ENCODE data around the gene NFIA. TPM values are rescaled to one million over a fixed set of nuclear protein-coding genes. Genes with fewer than 3 reads are reported as not detected.

The NFIA gene
- total and polyA plus RNA-seq, 2 donors (not counting 1 experiment from before 2014, with no cell fraction given), result 5.4 to 11.0 TPM

- H3K36me3 ChIP-seq (ENCODE audit: control insufficient read depth, insufficient read depth, low read length), result no peaks in the 10 kb centered on the region
- H3K4me2 ChIP-seq (ENCODE audit: extremely low read depth, insufficient read depth, low read length), result no peak overlapping the region
- no peaks in the 10 kb centered on the region for H3K4me1 ChIP-seq (ENCODE audit: control insufficient read depth, extremely low read depth, insufficient read depth, low read length)
- no peak overlapping the region for H3K4me3 ChIP-seq (replicated peaks in 1 of 4; ENCODE audit: control extremely low read depth in 1 of 4, insufficient read depth in 1 of 4, low read depth in 3 of 4, low read length in 4 of 4)
- H3K9ac ChIP-seq (ENCODE audit: insufficient read depth, low read length), result no peak overlapping the region
- DNase-seq (ENCODE audit: low read depth in 2 of 2), result no peak
- no peaks in the 10 kb centered on the region for H3K27me3 ChIP-seq (ENCODE audit: control insufficient read depth, insufficient read depth, low read length)
- H2AFZ ChIP-seq (ENCODE audit: low read length), result no peak overlapping the region
- no peaks in the 10 kb centered on the region for H4K20me1 ChIP-seq (ENCODE audit: control insufficient read depth, extremely low read depth, insufficient read depth, low read length)
- TF ChIP-seq CTCF (conservative IDR thresholded peaks at IDR 0.05 in 1 of 2, IDR thresholded peaks at IDR 0.05 in 1 of 2; ENCODE audit: low read depth in 1 of 2, low read length in 2 of 2), result no peak
- TF ChIP-seq EZH2 (IDR thresholded peaks at IDR 0.05; ENCODE audit: low read length, missing control alignments), result no peak
- H3K9me3 ChIP-seq (ENCODE audit: control insufficient read depth, insufficient read depth, low read depth, low read length), result no peaks in the 10 kb centered on the region
- no peak overlapping the region for H3K27ac ChIP-seq (ENCODE audit: insufficient read depth, low read length)
- H3K79me2 ChIP-seq (ENCODE audit: control insufficient read depth, insufficient read depth, low read length), result no peaks in the 10 kb centered on the region
Observed at GRCh38 chr1:61326713-61327112, 244.4 kb downstream of the NFIA start.

DNA sequence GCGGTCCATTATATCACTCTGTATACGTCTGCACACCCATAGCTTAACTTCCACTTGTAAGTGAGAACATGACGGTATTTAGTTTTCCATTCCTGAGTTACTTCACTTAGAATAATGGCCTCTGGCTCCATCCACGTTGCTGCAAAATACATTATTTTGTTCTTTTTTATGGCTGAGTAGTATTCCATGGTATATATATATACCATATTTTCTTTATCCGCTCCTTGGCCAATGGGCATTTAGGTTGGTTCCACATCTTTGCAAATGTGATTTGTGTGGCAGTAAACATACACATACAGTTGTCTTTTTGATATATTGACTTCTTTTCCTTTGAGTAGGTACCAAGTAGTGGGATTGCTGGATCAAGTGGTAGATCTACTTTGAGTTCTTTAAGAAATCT is 245.1 kb downstream of the NFIA start:
- no peak overlapping the region for H3K4me2 ChIP-seq (ENCODE audit: extremely low read depth, insufficient read depth, low read length)
- DNase-seq (ENCODE audit: low read depth in 2 of 2), result no peak
- H2AFZ ChIP-seq (ENCODE audit: low read length), result no peak overlapping the region
- no peaks in the 10 kb centered on the region for H3K79me2 ChIP-seq (ENCODE audit: control insufficient read depth, insufficient read depth, low read length)
- no peak overlapping the region for H3K9ac ChIP-seq (ENCODE audit: insufficient read depth, low read length)
- H3K9me3 ChIP-seq (ENCODE audit: control insufficient read depth, insufficient read depth, low read depth, low read length), result no peaks in the 10 kb centered on the region
- H4K20me1 ChIP-seq (ENCODE audit: control insufficient read depth, extremely low read depth, insufficient read depth, low read length), result no peaks in the 10 kb centered on the region
- H3K36me3 ChIP-seq (ENCODE audit: control insufficient read depth, insufficient read depth, low read length), result no peaks in the 10 kb centered on the region
- TF ChIP-seq CTCF (conservative IDR thresholded peaks at IDR 0.05 in 1 of 2, IDR thresholded peaks at IDR 0.05 in 1 of 2; ENCODE audit: low read depth in 1 of 2, low read length in 2 of 2) (no peak), EZH2 (IDR thresholded peaks at IDR 0.05; ENCODE audit: low read length, missing control alignments) (no peak)
- no peak overlapping the region for H3K4me3 ChIP-seq (replicated peaks in 1 of 4; ENCODE audit: control extremely low read depth in 1 of 4, insufficient read depth in 1 of 4, low read depth in 3 of 4, low read length in 4 of 4)
- H3K4me1 ChIP-seq (ENCODE audit: control insufficient read depth, extremely low read depth, insufficient read depth, low read length), result no peaks in the 10 kb centered on the region
- no peak overlapping the region for H3K27ac ChIP-seq (ENCODE audit: insufficient read depth, low read length)
- no peaks in the 10 kb centered on the region for H3K27me3 ChIP-seq (ENCODE audit: control insufficient read depth, insufficient read depth, low read length)

- H3K9me3 ChIP-seq (ENCODE audit: control insufficient read depth, insufficient read depth, low read depth, low read length), result no peaks in the 10 kb centered on the region
- H3K27ac ChIP-seq (ENCODE audit: insufficient read depth, low read length), result no peak overlapping the region
- H3K4me2 ChIP-seq (ENCODE audit: extremely low read depth, insufficient read depth, low read length), result no peak overlapping the region
- H3K9ac ChIP-seq (ENCODE audit: insufficient read depth, low read length), result no peak overlapping the region
- H3K79me2 ChIP-seq (ENCODE audit: control insufficient read depth, insufficient read depth, low read length), result no peaks in the 10 kb centered on the region
- H3K4me1 ChIP-seq (ENCODE audit: control insufficient read depth, extremely low read depth, insufficient read depth, low read length), result no peaks in the 10 kb centered on the region
- no peak overlapping the region for H3K4me3 ChIP-seq (replicated peaks in 1 of 4; ENCODE audit: control extremely low read depth in 1 of 4, insufficient read depth in 1 of 4, low read depth in 3 of 4, low read length in 4 of 4)
- TF ChIP-seq EZH2 (IDR thresholded peaks at IDR 0.05; ENCODE audit: low read length, missing control alignments) (no peak), CTCF (conservative IDR thresholded peaks at IDR 0.05 in 1 of 2, IDR thresholded peaks at IDR 0.05 in 1 of 2; ENCODE audit: low read depth in 1 of 2, low read length in 2 of 2) (no peak)
- no peak for DNase-seq (ENCODE audit: low read depth in 2 of 2)
- H3K27me3 ChIP-seq (ENCODE audit: control insufficient read depth, insufficient read depth, low read length), result no peaks in the 10 kb centered on the region
- no peaks in the 10 kb centered on the region for H3K36me3 ChIP-seq (ENCODE audit: control insufficient read depth, insufficient read depth, low read length)
- no peak overlapping the region for H2AFZ ChIP-seq (ENCODE audit: low read length)
- no peaks in the 10 kb centered on the region for H4K20me1 ChIP-seq (ENCODE audit: control insufficient read depth, extremely low read depth, insufficient read depth, low read length)
Observed at GRCh38 chr1:61329556-61329955, 247.2 kb downstream of the NFIA start.

Data from fibroblast of lung (primary cell).